Breast epithelium (tissue), 4 donors: ENCODE results near the gene SPATA19. TPM values are rescaled to one million over a fixed set of nuclear protein-coding genes. Genes with fewer than 3 reads are reported as not detected.

Experiments
- DNase-seq, 2 donors: peaks; one replicate each; pipeline ENCODE4 v3.0.0-alpha.2; 2019; ENCODE audit warnings: low spot score in 2 of 2
- H3K27ac ChIP-seq, 2 donors: fragments of 200-600 bp; sonication (generic) in 1 of 2; one replicate each; pipeline ENCODE4 v1.5.1; 2016 to 2019; ENCODE audit warnings: mild to moderate bottlenecking in 1 of 2
- H3K27me3 ChIP-seq, 2 donors: fragments of 200-600 bp; sonication (generic) in 1 of 2; one replicate each; pipeline versions ENCODE4 v1.5.1 to v1.6.0; 2017 to 2019; ENCODE audit warnings: control low read depth in 1 of 2, mild to moderate bottlenecking in 1 of 2
- H3K36me3 ChIP-seq: fragments of 200-600 bp; one replicate; pipeline ENCODE4 v1.5.1; 2019
- H3K4me1 ChIP-seq, 2 donors: fragments of 200-600 bp; sonication (generic); one replicate each; pipeline ENCODE4 v1.5.1; 2016 to 2019; ENCODE audit warnings: control low read depth in 1 of 2
- H3K4me3 ChIP-seq, 3 donors: fragments of 200-600 bp; sonication (generic); 1 replicate in 2 of 3; 2 replicates in 1 of 3; pipeline ENCODE4 v1.5.1; 2016 to 2019; ENCODE audit warnings: mild to moderate bottlenecking in 3 of 3, moderate library complexity in 2 of 3
- H3K9me3 ChIP-seq, 2 donors: fragments of 200-600 bp; sonication (generic) in 1 of 2; one replicate each; pipeline ENCODE4 v1.5.1; 2016 to 2019; ENCODE audit warnings: control low read depth in 1 of 2
- CTCF ChIP-seq, 3 donors: fragments of 450-650 bp; IDR thresholded peaks; one replicate each; pipeline ENCODE4 v1.5.1; 2016 to 2017; ENCODE audit warnings: antibody characterized with exemption in 3 of 3, mild to moderate bottlenecking in 3 of 3, moderate library complexity in 3 of 3
- POLR2A ChIP-seq: fragments of 450-650 bp; IDR thresholded peaks from one replicate; pipeline ENCODE4 v1.6.1; 2016; ENCODE audit warnings: antibody characterized with exemption, mild to moderate bottlenecking, moderate library complexity
- POLR2AphosphoS5 ChIP-seq, 3 donors: sonication (generic); formaldehyde crosslinking; IDR thresholded peaks; one replicate each; pipeline ENCODE4 v1.6.1; 2017; ENCODE audit warnings: antibody characterized with exemption in 3 of 3
- intact Hi-C: fragments of 100-400 bp; cut with DNase I; formaldehyde crosslinking; loops from one replicate; pipeline ENCODE4 v1.15.1; 2023; ENCODE audit warnings: low total_unique reads
- total RNA-seq, 3 donors: library from RNA; depleted of rRNA; stranded (reverse); fragments of >200 nt; gene quantifications; one replicate each; pipeline ENCODE4 v1.1.0, GENCODE V29; 2016

SPATA19 gene
- total RNA-seq, 3 donors from 2014 or later: not detected

GRCh38 chr11:133823614-133824013 lies 21.7 kb downstream of the SPATA19 start:
- H3K4me1 ChIP-seq: no peaks in the 10 kb centered on the region
- intact Hi-C loops: no loop called here
- TF ChIP-seq CTCF (IDR thresholded peaks at IDR 0.05) (no peak), POLR2A (no peak), POLR2AphosphoS5 (IDR thresholded peaks at IDR 0.05) (no peak)
- no peak overlapping the region for H3K4me3 ChIP-seq
- no peaks in the 10 kb centered on the region for H3K36me3 ChIP-seq
- peaks cover 0 to 6% of the 10 kb centered on the region in 2 donors for H3K27me3 ChIP-seq
- no peaks in the 10 kb centered on the region for H3K9me3 ChIP-seq
- H3K27ac ChIP-seq: no peak overlapping the region
- no peak for DNase-seq

- intact Hi-C loops: no loop called here
- H3K27me3 ChIP-seq: peaks cover 0 to 6% of the 10 kb centered on the region in 2 donors
- H3K4me3 ChIP-seq: no peak overlapping the region
- H3K4me1 ChIP-seq: no peaks in the 10 kb centered on the region
- H3K9me3 ChIP-seq: no peaks in the 10 kb centered on the region
- H3K36me3 ChIP-seq: no peaks in the 10 kb centered on the region
- DNase-seq: no peak
- no peak overlapping the region for H3K27ac ChIP-seq
- TF ChIP-seq POLR2A: no peak
- TF ChIP-seq CTCF (IDR thresholded peaks at IDR 0.05): no peak
- TF ChIP-seq POLR2AphosphoS5 (IDR thresholded peaks at IDR 0.05): no peak
Measured at GRCh38 chr11:133823211-133823610, 22.1 kb downstream of the SPATA19 start.

GRCh38 chr11:133821776-133822175 lies 23.5 kb downstream of the SPATA19 start:
- H3K4me1 ChIP-seq: no peaks in the 10 kb centered on the region
- no peak overlapping the region for H3K27ac ChIP-seq
- no peaks in the 10 kb centered on the region for H3K36me3 ChIP-seq
- no peak for DNase-seq
- peak in 1 of 3 donors; percentile 22 for TF ChIP-seq CTCF (IDR thresholded peaks at IDR 0.05)
- no peak for TF ChIP-seq POLR2AphosphoS5 (IDR thresholded peaks at IDR 0.05)
- peaks cover 0 to 7% of the 10 kb centered on the region in 2 donors for H3K27me3 ChIP-seq
- no peak overlapping the region for H3K4me3 ChIP-seq
- H3K9me3 ChIP-seq: no peaks in the 10 kb centered on the region
- intact Hi-C loops: no loop called here

GRCh38 chr11:133819746-133820315 lies 25.5 kb downstream of the SPATA19 start:
- no peak for DNase-seq
- Histone ChIP-seq H3K4me3 (no peak overlapping the region), H3K27ac (no peak overlapping the region), H3K4me1 (no peaks in the 10 kb centered on the region), H3K27me3 (peaks cover 0 to 9% of the 10 kb centered on the region in 2 donors), H3K36me3 (no peaks in the 10 kb centered on the region), H3K9me3 (no peaks in the 10 kb centered on the region)
- intact Hi-C loops: no loop called here
- no peak for TF ChIP-seq POLR2A
- TF ChIP-seq CTCF (IDR thresholded peaks at IDR 0.05): no peak
- TF ChIP-seq POLR2AphosphoS5 (IDR thresholded peaks at IDR 0.05): no peak

- H3K27me3 ChIP-seq: peaks cover 0 to 14% of the 10 kb centered on the region in 2 donors
- intact Hi-C loops: no loop called here
- no peak for DNase-seq
- TF ChIP-seq POLR2AphosphoS5 (IDR thresholded peaks at IDR 0.05): no peak
- no peak for TF ChIP-seq CTCF (IDR thresholded peaks at IDR 0.05)
- TF ChIP-seq POLR2A: no peak
- H3K4me1 ChIP-seq: no peaks in the 10 kb centered on the region
- no peak overlapping the region for H3K4me3 ChIP-seq
- no peaks in the 10 kb centered on the region for H3K36me3 ChIP-seq
- no peaks in the 10 kb centered on the region for H3K9me3 ChIP-seq
- no peak overlapping the region for H3K27ac ChIP-seq
Measured at GRCh38 chr11:133819114-133819513, 26.2 kb downstream of the SPATA19 start.
